Activated CD8-positive, alpha-beta memory T cell treated with anti-CD3 and anti-CD28 coated beads for 4 hours (primary cell): ENCODE data around the gene APOM.

Experiments used
- DNase-seq, 2 donors: peaks; one replicate each; pipeline ENCODE4 v3.0.0-alpha.2; 2020; ENCODE audit warnings: low read depth in 2 of 2

APOM gene

GRCh38 chr6:31705931-31706330 lies 50.2 kb downstream of the APOM start:
- DNase-seq: no peak

GRCh38 chr6:31706599-31706998 lies 50.9 kb downstream of the APOM start, which contains the start of gene LY6G6F:
LY6G6F (plus strand) TSS chr6:31706866; CDS start chr6:31706907, 41 bp downstream.
- DNase-seq: no peak

DNA sequence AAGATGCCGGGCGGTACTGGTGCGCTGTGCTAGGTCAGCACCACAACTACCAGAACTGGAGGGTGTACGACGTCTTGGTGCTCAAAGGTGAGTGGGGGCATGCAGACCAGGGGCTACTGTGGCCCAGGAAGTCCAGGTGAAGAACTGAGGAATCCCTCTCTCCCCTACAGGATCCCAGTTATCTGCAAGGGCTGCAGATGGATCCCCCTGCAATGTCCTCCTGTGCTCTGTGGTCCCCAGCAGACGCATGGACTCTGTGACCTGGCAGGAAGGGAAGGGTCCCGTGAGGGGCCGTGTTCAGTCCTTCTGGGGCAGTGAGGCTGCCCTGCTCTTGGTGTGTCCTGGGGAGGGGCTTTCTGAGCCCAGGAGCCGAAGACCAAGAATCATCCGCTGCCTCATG lies 52.0 kb downstream of the APOM start:
- no peak for DNase-seq
